ENCODE data around the gene TULP3. TPM values are rescaled to one million over a fixed set of nuclear protein-coding genes. Genes with fewer than 3 reads are reported as not detected.

Gene TULP3
- polyA plus RNA-seq, 1 donor (not counting 4 experiments of a cell fraction or from before 2014, with no cell fraction given) = 16.0 TPM

DNA sequence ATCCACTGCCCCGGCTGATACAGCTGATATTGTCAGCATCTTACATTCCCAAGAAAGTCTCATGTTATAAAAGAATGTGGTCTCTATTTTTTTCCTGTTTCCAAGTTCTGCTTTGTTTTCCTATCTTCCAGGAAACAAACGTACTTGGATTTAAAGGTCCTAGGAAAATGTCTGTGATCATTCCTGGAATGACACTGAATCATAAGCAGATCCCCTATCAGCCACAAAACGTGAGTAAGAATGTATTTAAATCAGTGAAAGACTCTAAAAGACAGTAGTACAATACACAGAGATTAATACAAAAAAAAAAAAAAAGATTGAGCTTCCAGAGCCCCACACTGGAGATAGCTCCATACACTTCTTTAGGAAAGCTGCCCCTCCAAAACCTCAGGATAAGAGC, 46.8 kb downstream of the TULP3 start:
- Histone ChIP-seq H2AFZ (ENCODE audit: control insufficient read depth, low read length) (no peak overlapping the region), H3K79me2 (ENCODE audit: control insufficient read depth, insufficient read depth, low read length) (no peaks in the 10 kb centered on the region), H3K36me3 (ENCODE audit: control insufficient read depth in 2 of 2, extremely low read depth in 1 of 2, insufficient read depth in 2 of 2, low read length in 2 of 2) (peaks cover 17 to 21% of the 10 kb centered on the region in 2 experiments), H3K4me3 (ENCODE audit: control insufficient read depth in 2 of 3, extremely low read depth in 1 of 3, insufficient read depth in 2 of 3, low read depth in 1 of 3, low read length in 3 of 3) (no peak overlapping the region), H3K27me3 (ENCODE audit: control insufficient read depth, extremely low read depth, insufficient read depth, low read length) (no peaks in the 10 kb centered on the region), H3K9me1 (ENCODE audit: control insufficient read depth, extremely low read depth, insufficient read depth, low read length) (no peaks in the 10 kb centered on the region), H3K27ac (ENCODE audit: control insufficient read depth, insufficient read depth, low read length) (no peak overlapping the region), H3K9ac (ENCODE audit: control insufficient read depth, extremely low read depth, insufficient read depth, low read length) (no peak overlapping the region), H3K4me2 (ENCODE audit: control insufficient read depth, extremely low read depth, insufficient read depth, low read depth, low read length) (no peak overlapping the region), H3K9me3 (ENCODE audit: control insufficient read depth, low read depth, low read length) (no peaks in the 10 kb centered on the region), H4K20me1 (ENCODE audit: control insufficient read depth, extremely low read depth, insufficient read depth, low read length) (no peaks in the 10 kb centered on the region), H3K4me1 (ENCODE audit: control insufficient read depth, extremely low read depth, insufficient read depth, low read length) (no peaks in the 10 kb centered on the region)
- DNase-seq (ENCODE audit: low read depth, low spot score) (no peak), FAIRE-seq (no peak)
- dilution Hi-C loops (cut with MboI; ENCODE audit: extremely low pct_ligation_motif_present, low sequenced_read_pairs) = no loop called here
- TF ChIP-seq, protein P1, sequence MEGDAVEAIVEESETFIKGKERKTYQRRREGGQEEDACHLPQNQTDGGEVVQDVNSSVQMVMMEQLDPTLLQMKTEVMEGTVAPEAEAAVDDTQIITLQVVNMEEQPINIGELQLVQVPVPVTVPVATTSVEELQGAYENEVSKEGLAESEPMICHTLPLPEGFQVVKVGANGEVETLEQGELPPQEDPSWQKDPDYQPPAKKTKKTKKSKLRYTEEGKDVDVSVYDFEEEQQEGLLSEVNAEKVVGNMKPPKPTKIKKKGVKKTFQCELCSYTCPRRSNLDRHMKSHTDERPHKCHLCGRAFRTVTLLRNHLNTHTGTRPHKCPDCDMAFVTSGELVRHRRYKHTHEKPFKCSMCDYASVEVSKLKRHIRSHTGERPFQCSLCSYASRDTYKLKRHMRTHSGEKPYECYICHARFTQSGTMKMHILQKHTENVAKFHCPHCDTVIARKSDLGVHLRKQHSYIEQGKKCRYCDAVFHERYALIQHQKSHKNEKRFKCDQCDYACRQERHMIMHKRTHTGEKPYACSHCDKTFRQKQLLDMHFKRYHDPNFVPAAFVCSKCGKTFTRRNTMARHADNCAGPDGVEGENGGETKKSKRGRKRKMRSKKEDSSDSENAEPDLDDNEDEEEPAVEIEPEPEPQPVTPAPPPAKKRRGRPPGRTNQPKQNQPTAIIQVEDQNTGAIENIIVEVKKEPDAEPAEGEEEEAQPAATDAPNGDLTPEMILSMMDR (optimal IDR thresholded peaks at IDR 0.05 in 1 of 3, IDR thresholded peaks at IDR 0.05 in 1 of 3, conservative IDR thresholded peaks at IDR 0.05 in 1 of 3; ENCODE audit: extremely low read depth in 1 of 3, insufficient read depth in 2 of 3, low read length in 3 of 3) = no peak
- TF ChIP-seq EZH2 (IDR thresholded peaks at IDR 0.05; ENCODE audit: low read length) = no peak

DNA sequence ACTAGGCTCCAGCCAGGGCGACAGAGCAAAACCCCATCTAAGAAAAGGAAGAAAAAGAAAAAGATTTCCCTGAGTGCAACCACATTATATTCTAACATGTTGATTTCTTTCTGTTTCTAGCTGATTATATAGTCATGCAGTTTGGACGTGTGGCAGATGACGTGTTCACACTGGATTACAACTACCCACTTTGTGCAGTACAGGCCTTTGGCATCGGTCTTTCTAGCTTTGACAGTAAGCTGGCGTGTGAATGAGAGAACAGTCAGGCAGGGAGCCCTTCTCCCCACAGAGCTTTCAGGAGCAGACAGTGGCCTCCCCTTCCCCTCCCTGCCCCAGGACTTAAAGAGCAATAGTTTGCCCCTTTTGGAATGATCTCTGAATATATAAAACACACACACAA, 48.5 kb downstream of the TULP3 start:
- no peak for TF ChIP-seq EZH2 (IDR thresholded peaks at IDR 0.05; ENCODE audit: low read length)
- no peak overlapping the region for H3K4me3 ChIP-seq (ENCODE audit: control insufficient read depth in 2 of 3, extremely low read depth in 1 of 3, insufficient read depth in 2 of 3, low read depth in 1 of 3, low read length in 3 of 3)
- no peak overlapping the region for H3K4me2 ChIP-seq (ENCODE audit: control insufficient read depth, extremely low read depth, insufficient read depth, low read depth, low read length)
- no peaks in the 10 kb centered on the region for H4K20me1 ChIP-seq (ENCODE audit: control insufficient read depth, extremely low read depth, insufficient read depth, low read length)
- no peaks in the 10 kb centered on the region for H3K4me1 ChIP-seq (ENCODE audit: control insufficient read depth, extremely low read depth, insufficient read depth, low read length)
- no peaks in the 10 kb centered on the region for H3K79me2 ChIP-seq (ENCODE audit: control insufficient read depth, insufficient read depth, low read length)
- H3K36me3 ChIP-seq (ENCODE audit: control insufficient read depth in 2 of 2, extremely low read depth in 1 of 2, insufficient read depth in 2 of 2, low read length in 2 of 2) = peaks cover 17 to 19% of the 10 kb centered on the region in 2 experiments
- H2AFZ ChIP-seq (ENCODE audit: control insufficient read depth, low read length) = no peak overlapping the region
- H3K9me1 ChIP-seq (ENCODE audit: control insufficient read depth, extremely low read depth, insufficient read depth, low read length) = no peaks in the 10 kb centered on the region
- no peaks in the 10 kb centered on the region for H3K27me3 ChIP-seq (ENCODE audit: control insufficient read depth, extremely low read depth, insufficient read depth, low read length)
- H3K27ac ChIP-seq (ENCODE audit: control insufficient read depth, insufficient read depth, low read length) = no peak overlapping the region
- DNase-seq (ENCODE audit: low read depth, low spot score) (no peak), FAIRE-seq (no peak)
- no peaks in the 10 kb centered on the region for H3K9me3 ChIP-seq (ENCODE audit: control insufficient read depth, low read depth, low read length)
- dilution Hi-C loops (cut with MboI; ENCODE audit: extremely low pct_ligation_motif_present, low sequenced_read_pairs) = no loop called here
- H3K9ac ChIP-seq (ENCODE audit: control insufficient read depth, extremely low read depth, insufficient read depth, low read length) = no peak overlapping the region

DNA sequence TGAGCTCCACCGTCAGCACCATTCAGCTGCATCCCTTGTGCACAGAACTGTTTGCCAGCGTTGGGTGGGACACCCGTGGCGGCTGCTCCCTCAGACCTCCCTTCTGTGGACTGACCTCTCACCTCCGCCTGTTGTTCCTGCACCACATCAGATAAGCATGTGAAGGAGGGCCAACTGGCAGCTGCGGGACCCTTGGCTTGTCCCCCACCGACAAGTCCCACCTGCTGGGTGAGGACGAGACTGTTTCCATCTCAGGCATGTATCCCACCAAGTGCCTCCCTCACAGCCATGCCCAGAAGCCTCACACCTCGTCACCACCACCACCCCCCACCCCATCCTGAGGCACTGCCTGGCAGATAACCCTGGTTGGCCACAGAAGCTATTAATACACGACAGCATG, 49.9 kb downstream of the TULP3 start:
- FAIRE-seq (no peak), DNase-seq (ENCODE audit: low read depth, low spot score) (no peak)
- H3K9me3 ChIP-seq (ENCODE audit: control insufficient read depth, low read depth, low read length) = no peaks in the 10 kb centered on the region
- no peaks in the 10 kb centered on the region for H4K20me1 ChIP-seq (ENCODE audit: control insufficient read depth, extremely low read depth, insufficient read depth, low read length)
- H3K79me2 ChIP-seq (ENCODE audit: control insufficient read depth, insufficient read depth, low read length) = no peaks in the 10 kb centered on the region
- H3K27ac ChIP-seq (ENCODE audit: control insufficient read depth, insufficient read depth, low read length) = no peak overlapping the region
- TF ChIP-seq EZH2 (IDR thresholded peaks at IDR 0.05; ENCODE audit: low read length) = no peak
- TF ChIP-seq, protein P1 (optimal IDR thresholded peaks at IDR 0.05 in 1 of 3, IDR thresholded peaks at IDR 0.05 in 1 of 3, conservative IDR thresholded peaks at IDR 0.05 in 1 of 3; ENCODE audit: extremely low read depth in 1 of 3, insufficient read depth in 2 of 3, low read length in 3 of 3) = no peak
- no peak overlapping the region for H3K4me2 ChIP-seq (ENCODE audit: control insufficient read depth, extremely low read depth, insufficient read depth, low read depth, low read length)
- no peak overlapping the region for H3K9ac ChIP-seq (ENCODE audit: control insufficient read depth, extremely low read depth, insufficient read depth, low read length)
- no peaks in the 10 kb centered on the region for H3K27me3 ChIP-seq (ENCODE audit: control insufficient read depth, extremely low read depth, insufficient read depth, low read length)
- H3K36me3 ChIP-seq (ENCODE audit: control insufficient read depth in 2 of 2, extremely low read depth in 1 of 2, insufficient read depth in 2 of 2, low read length in 2 of 2) = peaks cover 13 to 16% of the 10 kb centered on the region in 2 experiments
- H3K9me1 ChIP-seq (ENCODE audit: control insufficient read depth, extremely low read depth, insufficient read depth, low read length) = no peaks in the 10 kb centered on the region
- dilution Hi-C loops (cut with MboI; ENCODE audit: extremely low pct_ligation_motif_present, low sequenced_read_pairs) = no loop called here
- H2AFZ ChIP-seq (ENCODE audit: control insufficient read depth, low read length) = no peak overlapping the region
- peaks cover 2% of the 10 kb centered on the region for H3K4me1 ChIP-seq (ENCODE audit: control insufficient read depth, extremely low read depth, insufficient read depth, low read length)
- H3K4me3 ChIP-seq (ENCODE audit: control insufficient read depth in 2 of 3, extremely low read depth in 1 of 3, insufficient read depth in 2 of 3, low read depth in 1 of 3, low read length in 3 of 3) = no peak overlapping the region

Data from keratinocyte (primary cell).